PC-9 (cell line): Measurements from ENCODE around the gene METTL2B.
"Not testable (repeated sequence)": the region's sequence is repeated elsewhere in the genome, so short reads cannot be mapped to it uniquely, and the experiment has no call there.

Experiments used
- CTCF ChIP-seq: fragments of 200-600 bp; sonication (generic); conservative IDR thresholded peaks from 2 replicates; pipeline ENCODE4 v1.6.1; 2017; ENCODE audit warnings: mixed run types, antibody characterized with exemption, mild to moderate bottlenecking, moderate library complexity
- EZH2 ChIP-seq: fragments of 200-600 bp; sonication (generic); IDR thresholded peaks from 2 replicates; pipeline ENCODE4 v1.8.0; 2017; ENCODE audit warnings: antibody characterized with exemption, low read depth

GRCh38 chr7:128506819-128507218, 30.3 kb downstream of the METTL2B start:
- not testable (repeated sequence) for TF ChIP-seq CTCF, EZH2
